Activated naive CD4-positive, alpha-beta T cell (primary cell): ENCODE measurements around the gene PRIM2.
"Not testable (repeated sequence)": the region's sequence is repeated elsewhere in the genome, so short reads cannot be mapped to it uniquely, and the experiment has no call there.

ENCODE experiments used
- DNase-seq, 4 experiments: peaks; one replicate each; lab custom pipeline; 2025; lab: John Stamatoyannopoulos, UW

The PRIM2 gene

GRCh38 chr6:57502387-57502786 is 185.0 kb downstream of the PRIM2 start:
- DNase-seq = not testable (repeated sequence)

GRCh38 chr6:57505251-57505650 is 187.8 kb downstream of the PRIM2 start:
- not testable (repeated sequence) for DNase-seq

GRCh38 chr6:57510390-57510789 is 193.0 kb downstream of the PRIM2 start:
- not testable (repeated sequence) for DNase-seq

- not testable (repeated sequence) for DNase-seq
Measured at GRCh38 chr6:57515171-57515570, 197.7 kb downstream of the PRIM2 start.

DNA sequence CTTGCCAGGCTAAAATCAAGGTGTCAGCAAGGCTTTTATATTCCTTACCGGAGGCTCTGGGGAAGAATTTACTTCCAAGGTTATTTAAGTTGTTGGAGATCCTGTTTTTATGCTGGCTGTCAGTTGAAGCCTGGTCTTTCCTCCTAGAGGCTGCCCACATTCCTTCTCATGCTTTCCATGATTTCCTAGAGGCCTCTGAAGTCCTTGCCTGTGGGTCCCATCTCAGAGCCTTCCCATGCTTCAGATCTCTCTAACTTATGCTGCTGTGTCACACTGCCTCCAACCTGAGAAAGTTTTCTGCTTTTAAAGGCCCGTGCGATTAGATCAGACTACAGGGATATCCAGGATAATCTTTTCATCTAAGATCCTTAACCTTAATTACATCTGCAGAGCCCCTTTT is 198.4 kb downstream of the PRIM2 start:
- not testable (repeated sequence) for DNase-seq

GRCh38 chr6:57516776-57517175 is 199.3 kb downstream of the PRIM2 start:
- not testable (repeated sequence) for DNase-seq

- DNase-seq = not testable (repeated sequence)
Measured at GRCh38 chr6:57519198-57519597, 201.8 kb downstream of the PRIM2 start.

DNA sequence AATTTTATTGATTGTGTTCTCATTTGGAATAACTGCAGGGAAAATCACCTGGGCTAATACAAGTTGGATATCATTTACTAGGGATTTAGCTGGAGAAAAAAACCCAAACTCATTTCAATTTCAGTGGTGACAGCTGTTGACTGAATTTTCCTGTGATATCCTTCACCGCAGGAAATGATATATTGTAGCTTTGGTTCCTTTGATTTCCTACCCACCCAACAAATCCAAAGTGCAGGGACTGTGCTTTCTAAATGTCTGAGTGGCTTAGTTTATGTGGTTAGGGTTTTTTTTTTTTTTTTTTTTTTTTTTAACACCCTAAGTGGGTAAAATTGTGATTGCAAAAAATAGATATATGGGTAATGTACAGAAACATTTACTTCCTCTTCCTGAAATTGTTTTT is 203.7 kb downstream of the PRIM2 start:
- DNase-seq = not testable (repeated sequence)

DNA sequence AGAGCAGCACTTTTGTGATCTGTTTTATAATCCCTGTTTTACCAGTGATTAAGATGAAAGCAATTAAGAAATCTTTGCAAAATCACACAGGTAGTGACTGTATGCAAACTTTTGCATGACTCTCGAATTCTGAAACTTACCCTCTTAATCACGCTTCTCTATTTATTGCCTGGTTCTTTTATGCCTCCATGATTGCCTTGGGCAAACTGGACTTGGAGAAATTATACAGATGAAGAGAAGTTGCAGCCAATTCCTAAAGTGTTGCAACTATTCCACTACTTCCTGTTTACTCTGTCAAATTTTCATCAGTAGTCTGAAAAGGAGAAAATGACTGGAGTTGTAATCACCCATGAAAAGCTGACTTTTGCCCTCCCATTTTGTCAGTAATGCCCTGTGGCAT is 205.8 kb downstream of the PRIM2 start:
- DNase-seq = not testable (repeated sequence)

GRCh38 chr6:57529755-57530154 is 212.3 kb downstream of the PRIM2 start:
- not testable (repeated sequence) for DNase-seq

- DNase-seq = not testable (repeated sequence)
Measured at GRCh38 chr6:57532660-57533059, 215.2 kb downstream of the PRIM2 start.

- not testable (repeated sequence) for DNase-seq
Measured at GRCh38 chr6:57535121-57535520, 217.7 kb downstream of the PRIM2 start.

DNA sequence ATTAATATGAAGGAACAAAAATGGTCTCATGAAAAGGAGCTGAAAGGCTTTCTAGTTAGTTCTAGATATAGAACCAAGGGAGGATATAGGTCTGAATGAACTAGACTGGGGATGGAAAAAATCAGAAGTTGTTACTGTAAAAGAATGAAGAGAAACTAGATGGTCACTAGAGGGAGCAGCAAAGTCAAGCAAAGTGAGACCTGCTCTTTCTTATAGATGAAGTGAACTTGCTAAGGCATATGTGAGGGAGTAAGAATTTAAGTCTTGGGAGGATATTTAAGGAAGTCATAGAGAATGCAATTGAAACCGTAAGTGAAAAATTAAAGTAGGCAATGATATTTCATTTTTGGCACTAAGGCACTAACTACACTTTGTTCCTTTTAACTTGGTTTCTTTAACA is 218.6 kb downstream of the PRIM2 start:
- DNase-seq = not testable (repeated sequence)

GRCh38 chr6:57537916-57538315 is 220.5 kb downstream of the PRIM2 start:
- not testable (repeated sequence) for DNase-seq

DNA sequence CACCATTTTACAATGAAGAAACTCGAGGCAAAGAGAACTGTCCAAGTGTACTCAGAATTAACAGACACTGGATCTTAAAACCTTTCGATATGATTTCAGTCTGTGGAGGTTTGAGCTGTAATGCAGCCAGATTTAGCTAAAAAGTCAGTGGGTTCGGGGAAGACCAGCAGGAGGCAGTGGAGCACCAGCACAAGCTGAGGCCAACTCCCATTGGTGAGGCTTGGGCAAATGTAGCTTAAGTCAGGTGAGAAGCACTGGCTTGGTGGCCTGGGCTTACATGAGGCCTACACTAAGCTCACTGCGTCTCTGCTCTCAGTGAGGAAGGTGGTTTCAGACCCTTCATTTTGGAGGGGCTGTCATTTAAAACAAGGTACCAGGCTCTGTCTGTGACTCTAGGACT is 234.5 kb downstream of the PRIM2 start:
- DNase-seq = not testable (repeated sequence)

- not testable (repeated sequence) for DNase-seq
Measured at GRCh38 chr6:57557855-57558254, 240.4 kb downstream of the PRIM2 start.

DNA sequence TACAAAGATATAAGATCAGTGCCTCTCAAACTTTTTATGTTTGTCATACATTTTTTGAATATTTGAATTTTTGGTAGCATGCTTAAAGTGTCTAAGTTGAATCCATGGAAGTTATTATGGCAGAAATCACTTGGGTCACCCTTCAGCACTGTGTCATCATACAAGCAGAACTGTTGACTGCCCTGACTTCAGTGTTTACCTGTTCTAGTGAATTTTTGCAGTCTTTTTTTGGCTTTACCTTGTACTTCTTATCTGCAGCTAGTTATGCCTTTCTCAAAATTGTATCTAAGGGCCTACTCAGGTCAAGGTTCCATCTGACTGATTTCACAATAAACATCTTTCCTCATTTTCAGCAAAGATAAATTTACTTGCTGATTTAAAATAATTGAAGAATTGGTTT is 241.7 kb downstream of the PRIM2 start:
- DNase-seq = not testable (repeated sequence)

- DNase-seq = not testable (repeated sequence)
Measured at GRCh38 chr6:57562233-57562632, 244.8 kb downstream of the PRIM2 start.

DNA sequence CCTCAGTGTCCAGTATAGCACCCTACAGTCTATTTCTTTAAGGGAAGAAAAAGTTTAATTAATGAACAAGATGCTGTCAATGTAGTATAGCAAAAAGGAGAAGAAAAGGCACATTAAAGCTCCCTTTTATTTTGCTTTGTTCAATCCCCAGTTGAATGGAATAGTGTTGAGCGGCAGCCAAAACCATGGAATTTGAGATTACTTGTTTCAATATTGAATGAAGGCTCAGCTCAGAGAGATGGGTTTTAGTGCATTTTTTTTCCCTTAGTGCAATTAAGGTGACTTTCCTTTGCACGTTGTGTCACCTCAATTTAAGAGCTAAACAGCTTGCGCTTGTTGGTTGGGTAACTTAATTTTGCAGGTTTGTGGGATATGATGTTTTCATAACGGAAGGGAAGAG is 254.7 kb downstream of the PRIM2 start:
- not testable (repeated sequence) for DNase-seq

DNA sequence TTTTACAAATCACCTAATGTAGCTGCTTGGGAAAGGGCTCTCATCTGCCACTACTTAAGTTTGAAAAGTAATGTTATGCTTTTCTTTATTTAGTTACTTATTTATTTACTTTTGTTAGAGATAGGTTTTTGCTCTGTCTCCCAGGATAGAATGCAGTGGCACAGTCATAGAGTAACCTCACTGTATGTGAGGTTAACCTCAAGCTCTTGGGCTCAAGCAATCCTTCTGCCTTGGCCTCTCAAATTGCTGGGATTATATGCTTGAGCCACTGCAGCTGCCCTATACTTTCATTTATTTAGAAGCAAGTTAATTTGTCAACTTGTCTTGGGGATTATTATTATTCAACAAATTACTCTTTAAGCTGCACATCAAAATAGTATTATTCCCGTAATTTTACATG is 255.4 kb downstream of the PRIM2 start:
- not testable (repeated sequence) for DNase-seq

GRCh38 chr6:57577023-57577422 is 259.6 kb downstream of the PRIM2 start:
- DNase-seq = not testable (repeated sequence)

- DNase-seq = not testable (repeated sequence)
Measured at GRCh38 chr6:57579489-57579888, 262.1 kb downstream of the PRIM2 start.

- DNase-seq = not testable (repeated sequence)
Measured at GRCh38 chr6:57581586-57581985, 264.2 kb downstream of the PRIM2 start.

GRCh38 chr6:57601105-57601504 is 283.7 kb downstream of the PRIM2 start:
- DNase-seq = not testable (repeated sequence)
